Measurements from ENCODE around the gene WAC. TPM values are rescaled to one million over a fixed set of nuclear protein-coding genes. Genes with fewer than 3 reads are reported as not detected.

Gene WAC
- total and polyA plus RNA-seq, 9 of the 15 experiments (the other 6 are each of a cell fraction or from before 2014, with no cell fraction given): 24.8 to 123 (median 78.2) TPM

DNA sequence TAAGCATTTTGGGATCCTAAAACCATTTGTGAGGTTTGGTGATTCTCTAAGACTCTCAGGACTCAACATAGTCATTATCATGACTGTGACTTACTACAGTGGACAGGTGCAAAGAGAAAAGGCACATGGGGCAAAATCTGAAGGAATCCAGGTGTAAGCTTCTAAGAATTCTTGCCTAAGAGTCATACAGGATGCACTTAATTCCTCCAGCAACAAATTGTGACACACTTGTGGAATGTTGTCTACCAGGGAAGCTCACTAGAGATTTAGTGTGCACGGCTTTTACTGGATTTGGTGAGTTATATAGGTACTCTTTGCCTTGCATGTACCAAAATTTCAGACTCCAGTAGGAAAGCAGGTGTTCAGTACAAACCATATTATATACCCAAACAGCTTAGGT, 47.9 kb downstream of the WAC start:
- H3K79me2 ChIP-seq (ENCODE audit: control insufficient read depth, insufficient read depth, low read length): peaks cover 99% of the 10 kb centered on the region
- WGBS (ENCODE audit: insufficient coverage, low coverage, missing lambda C conversion rate): 95% methylated on average over 1 of the region's 1 CpG
- no peaks in the 10 kb centered on the region; a peak in 1 of 5 replicates for H3K4me1 ChIP-seq (replicated peaks in 1 of 2; ENCODE audit: control insufficient read depth in 2 of 2, insufficient read depth in 2 of 2, low read length in 2 of 2)
- no peaks in the 10 kb centered on the region for H3K9me1 ChIP-seq (ENCODE audit: control insufficient read depth, insufficient read depth, low read length)
- intact Hi-C loops (cut with micrococcal nuclease) (no loop called here), in situ Hi-C loops (cut with MboI) (no loop called here)
- FAIRE-seq: no peak
- no peaks in the 10 kb centered on the region for H3K9me3 ChIP-seq (replicated peaks; ENCODE audit: control insufficient read depth, insufficient read depth, low read depth, low read length)
- no TSS peak for BruUV-seq (replicated peaks)
- TF ChIP-seq, protein P1, sequence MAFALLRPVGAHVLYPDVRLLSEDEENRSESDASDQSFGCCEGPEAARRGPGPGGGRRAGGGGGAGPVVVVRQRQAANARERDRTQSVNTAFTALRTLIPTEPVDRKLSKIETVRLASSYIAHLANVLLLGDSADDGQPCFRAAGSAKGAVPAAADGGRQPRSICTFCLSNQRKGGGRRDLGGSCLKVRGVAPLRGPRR (CRISPR knock-in tag; IDR thresholded peaks at IDR 0.05): no peak
- no peak for TF ChIP-seq MTA1 (IDR thresholded peaks at IDR 0.05; ENCODE audit: borderline replicate concordance)
- TF ChIP-seq, protein P2, sequence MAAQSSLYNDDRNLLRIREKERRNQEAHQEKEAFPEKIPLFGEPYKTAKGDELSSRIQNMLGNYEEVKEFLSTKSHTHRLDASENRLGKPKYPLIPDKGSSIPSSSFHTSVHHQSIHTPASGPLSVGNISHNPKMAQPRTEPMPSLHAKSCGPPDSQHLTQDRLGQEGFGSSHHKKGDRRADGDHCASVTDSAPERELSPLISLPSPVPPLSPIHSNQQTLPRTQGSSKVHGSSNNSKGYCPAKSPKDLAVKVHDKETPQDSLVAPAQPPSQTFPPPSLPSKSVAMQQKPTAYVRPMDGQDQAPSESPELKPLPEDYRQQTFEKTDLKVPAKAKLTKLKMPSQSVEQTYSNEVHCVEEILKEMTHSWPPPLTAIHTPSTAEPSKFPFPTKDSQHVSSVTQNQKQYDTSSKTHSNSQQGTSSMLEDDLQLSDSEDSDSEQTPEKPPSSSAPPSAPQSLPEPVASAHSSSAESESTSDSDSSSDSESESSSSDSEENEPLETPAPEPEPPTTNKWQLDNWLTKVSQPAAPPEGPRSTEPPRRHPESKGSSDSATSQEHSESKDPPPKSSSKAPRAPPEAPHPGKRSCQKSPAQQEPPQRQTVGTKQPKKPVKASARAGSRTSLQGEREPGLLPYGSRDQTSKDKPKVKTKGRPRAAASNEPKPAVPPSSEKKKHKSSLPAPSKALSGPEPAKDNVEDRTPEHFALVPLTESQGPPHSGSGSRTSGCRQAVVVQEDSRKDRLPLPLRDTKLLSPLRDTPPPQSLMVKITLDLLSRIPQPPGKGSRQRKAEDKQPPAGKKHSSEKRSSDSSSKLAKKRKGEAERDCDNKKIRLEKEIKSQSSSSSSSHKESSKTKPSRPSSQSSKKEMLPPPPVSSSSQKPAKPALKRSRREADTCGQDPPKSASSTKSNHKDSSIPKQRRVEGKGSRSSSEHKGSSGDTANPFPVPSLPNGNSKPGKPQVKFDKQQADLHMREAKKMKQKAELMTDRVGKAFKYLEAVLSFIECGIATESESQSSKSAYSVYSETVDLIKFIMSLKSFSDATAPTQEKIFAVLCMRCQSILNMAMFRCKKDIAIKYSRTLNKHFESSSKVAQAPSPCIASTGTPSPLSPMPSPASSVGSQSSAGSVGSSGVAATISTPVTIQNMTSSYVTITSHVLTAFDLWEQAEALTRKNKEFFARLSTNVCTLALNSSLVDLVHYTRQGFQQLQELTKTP (IDR thresholded peaks at IDR 0.05; ENCODE audit: low read depth in 1 of 2, partially characterized antibody in 2 of 2): no peak
- TF ChIP-seq, protein P3, sequence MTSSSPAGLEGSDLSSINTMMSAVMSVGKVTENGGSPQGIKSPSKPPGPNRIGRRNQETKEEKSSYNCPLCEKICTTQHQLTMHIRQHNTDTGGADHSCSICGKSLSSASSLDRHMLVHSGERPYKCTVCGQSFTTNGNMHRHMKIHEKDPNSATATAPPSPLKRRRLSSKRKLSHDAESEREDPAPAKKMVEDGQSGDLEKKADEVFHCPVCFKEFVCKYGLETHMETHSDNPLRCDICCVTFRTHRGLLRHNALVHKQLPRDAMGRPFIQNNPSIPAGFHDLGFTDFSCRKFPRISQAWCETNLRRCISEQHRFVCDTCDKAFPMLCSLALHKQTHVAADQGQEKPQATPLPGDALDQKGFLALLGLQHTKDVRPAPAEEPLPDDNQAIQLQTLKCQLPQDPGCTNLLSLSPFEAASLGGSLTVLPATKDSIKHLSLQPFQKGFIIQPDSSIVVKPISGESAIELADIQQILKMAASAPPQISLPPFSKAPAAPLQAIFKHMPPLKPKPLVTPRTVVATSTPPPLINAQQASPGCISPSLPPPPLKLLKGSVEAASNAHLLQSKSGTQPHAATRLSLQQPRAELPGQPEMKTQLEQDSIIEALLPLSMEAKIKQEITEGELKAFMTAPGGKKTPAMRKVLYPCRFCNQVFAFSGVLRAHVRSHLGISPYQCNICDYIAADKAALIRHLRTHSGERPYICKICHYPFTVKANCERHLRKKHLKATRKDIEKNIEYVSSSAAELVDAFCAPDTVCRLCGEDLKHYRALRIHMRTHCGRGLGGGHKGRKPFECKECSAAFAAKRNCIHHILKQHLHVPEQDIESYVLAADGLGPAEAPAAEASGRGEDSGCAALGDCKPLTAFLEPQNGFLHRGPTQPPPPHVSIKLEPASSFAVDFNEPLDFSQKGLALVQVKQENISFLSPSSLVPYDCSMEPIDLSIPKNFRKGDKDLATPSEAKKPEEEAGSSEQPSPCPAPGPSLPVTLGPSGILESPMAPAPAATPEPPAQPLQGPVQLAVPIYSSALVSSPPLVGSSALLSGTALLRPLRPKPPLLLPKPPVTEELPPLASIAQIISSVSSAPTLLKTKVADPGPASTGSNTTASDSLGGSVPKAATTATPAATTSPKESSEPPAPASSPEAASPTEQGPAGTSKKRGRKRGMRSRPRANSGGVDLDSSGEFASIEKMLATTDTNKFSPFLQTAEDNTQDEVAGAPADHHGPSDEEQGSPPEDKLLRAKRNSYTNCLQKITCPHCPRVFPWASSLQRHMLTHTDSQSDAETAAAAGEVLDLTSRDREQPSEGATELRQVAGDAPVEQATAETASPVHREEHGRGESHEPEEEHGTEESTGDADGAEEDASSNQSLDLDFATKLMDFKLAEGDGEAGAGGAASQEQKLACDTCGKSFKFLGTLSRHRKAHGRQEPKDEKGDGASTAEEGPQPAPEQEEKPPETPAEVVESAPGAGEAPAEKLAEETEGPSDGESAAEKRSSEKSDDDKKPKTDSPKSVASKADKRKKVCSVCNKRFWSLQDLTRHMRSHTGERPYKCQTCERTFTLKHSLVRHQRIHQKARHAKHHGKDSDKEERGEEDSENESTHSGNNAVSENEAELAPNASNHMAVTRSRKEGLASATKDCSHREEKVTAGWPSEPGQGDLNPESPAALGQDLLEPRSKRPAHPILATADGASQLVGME (CRISPR knock-in tag; IDR thresholded peaks at IDR 0.05): no peak
- peaks cover 87% of the 10 kb centered on the region for H3K36me3 ChIP-seq (ENCODE audit: control insufficient read depth, insufficient read depth, low read length)
- H3K9ac ChIP-seq (ENCODE audit: insufficient read depth in 1 of 2, low read depth in 2 of 2, low read length in 2 of 2): no peak overlapping the region
- no peak overlapping the region for H2AFZ ChIP-seq (ENCODE audit: low read depth, low read length)
- no peaks in the 10 kb centered on the region for H3K27me3 ChIP-seq (ENCODE audit: control insufficient read depth in 2 of 2, insufficient read depth in 2 of 2, low read length in 2 of 2)
- no peak for DNase-seq (ENCODE audit: extremely low read depth in 1 of 4, low spot score in 3 of 4)
- no peak overlapping the region for H3K4me2 ChIP-seq (ENCODE audit: insufficient read depth, low read length)
- no peak overlapping the region for H3K4me3 ChIP-seq
- peaks cover 13% of the 10 kb centered on the region for H4K20me1 ChIP-seq (replicated peaks; ENCODE audit: control insufficient read depth, insufficient read depth, low read length)
- ChIA-PET CTCF (ENCODE audit: low intra/inter-chr PET ratio) (no interaction called here), POLR2A (no interaction called here)
- H3K27ac ChIP-seq (ENCODE audit: extremely low read depth, low read depth, low read length): no peak overlapping the region
- ATAC-seq: no peak

Measured in K562 (cell line).